A673 (cell line): ENCODE measurements around the gene ABCA7. TPM values are rescaled to one million over a fixed set of nuclear protein-coding genes. Genes with fewer than 3 reads are reported as not detected.

Source experiments
- BruUV-seq: library from RNA; stranded (reverse); fragments of 400-500 nt; replicated peaks from 2 replicates; lab custom pipeline; 2021; lab: Mats Ljungman, UMichigan
- CTCF ChIA-PET: fragments of 300-600 bp; sonication (Branson Sonifier 250); formaldehyde crosslinking; loops from one replicate; lab custom pipeline; 2022; ENCODE audit warnings: antibody characterized with exemption; lab: Charles Lee
- POLR2A ChIA-PET: fragments of 300-600 bp; sonication (Branson Sonifier 250); formaldehyde crosslinking; loops from one replicate; lab custom pipeline; 2022; ENCODE audit warnings: antibody characterized with exemption; ENCODE audit not compliant: low non-redundant PET; lab: Charles Lee
- DNase-seq: peaks from one replicate; pipeline ENCODE4 v3.0.0-alpha.2; 2015; ENCODE audit warnings: low spot score
- H3K27ac ChIP-seq: fragments of 200-600 bp; sonication (generic); 2 replicates; pipeline ENCODE4 v1.5.1; 2016; ENCODE audit warnings: mixed run types, low read depth, mild to moderate bottlenecking, mixed read lengths, antibody characterized with exemption, low read length; ENCODE audit not compliant: poor library complexity, severe bottlenecking
- H3K27me3 ChIP-seq: fragments of 200-600 bp; sonication (generic); replicated peaks from 2 replicates; pipeline ENCODE4 v1.6.1; 2017; ENCODE audit warnings: mixed run types, low read depth, mild to moderate bottlenecking, mixed read lengths, antibody characterized with exemption, low read length; ENCODE audit not compliant: insufficient read depth, poor library complexity
- H3K36me3 ChIP-seq: fragments of 200-600 bp; sonication (generic); 2 replicates; pipeline ENCODE4 v1.6.1; 2016; ENCODE audit warnings: mixed run types, mild to moderate bottlenecking, mixed read lengths, antibody characterized with exemption, low read length; ENCODE audit not compliant: insufficient read depth, poor library complexity, severe bottlenecking
- H3K4me1 ChIP-seq: fragments of 200-600 bp; sonication (generic); 2 replicates; pipeline ENCODE4 v1.6.1; 2017; ENCODE audit warnings: mixed run types, mild to moderate bottlenecking, mixed read lengths, antibody characterized with exemption, low read length; ENCODE audit not compliant: insufficient read depth, poor library complexity, severe bottlenecking
- H3K4me3 ChIP-seq: fragments of 200-600 bp; sonication (generic); 2 replicates; pipeline ENCODE4 v1.5.1; 2016; ENCODE audit warnings: low read depth, mixed run types, mild to moderate bottlenecking, mixed read lengths, low read length; ENCODE audit not compliant: poor library complexity, severe bottlenecking
- H3K9me3 ChIP-seq: fragments of 200-600 bp; sonication (generic); 2 replicates; pipeline ENCODE4 v1.6.1; 2016; ENCODE audit warnings: mixed run types, low read depth, mild to moderate bottlenecking, mixed read lengths, antibody characterized with exemption, low read length; ENCODE audit not compliant: poor library complexity, severe bottlenecking
- EZH2 ChIP-seq: fragments of 200-600 bp; sonication (generic); IDR thresholded peaks from 2 replicates; pipeline ENCODE4 v1.6.1; 2017; ENCODE audit warnings: borderline replicate concordance, low read depth, mild to moderate bottlenecking, mixed read lengths, antibody characterized with exemption, low read length; ENCODE audit not compliant: poor library complexity, severe bottlenecking
- intact Hi-C: fragments of 100-400 bp; cut with micrococcal nuclease; formaldehyde crosslinking; loops from one replicate; pipeline ENCODE4 v1.10.0; 2022; ENCODE audit not compliant: unreplicated experiment
- total RNA-seq: library from RNA; stranded (reverse); gene quantifications from 2 replicates; pipeline ENCODE4 v1.2.3, GENCODE V29; 2021
- TF ChIP-seq, protein P1 (sequence below): fragments of 300-800, 200-600 bp; sonication (generic); conservative IDR thresholded peaks from 2 replicates; pipeline ENCODE4 v1.5.1; 2017; ENCODE audit warnings: low read depth, mild to moderate bottlenecking, antibody characterized with exemption, low read length, moderate library complexity, mixed read lengths

Gene ABCA7
- total RNA-seq, 1 experiment from 2014 or later = 12.0 TPM

GRCh38 chr19:1011831-1012333, 28.0 kb upstream of the ABCA7 start:
- peaks cover 29% of the 10 kb centered on the region for H3K4me1 ChIP-seq
- no peak overlapping the region for H3K4me3 ChIP-seq
- DNase-seq = no peak
- CTCF ChIA-PET = no interaction called here
- POLR2A ChIA-PET = no interaction called here
- no TSS peak for BruUV-seq
- no peak for TF ChIP-seq EZH2
- TF ChIP-seq, protein P1, sequence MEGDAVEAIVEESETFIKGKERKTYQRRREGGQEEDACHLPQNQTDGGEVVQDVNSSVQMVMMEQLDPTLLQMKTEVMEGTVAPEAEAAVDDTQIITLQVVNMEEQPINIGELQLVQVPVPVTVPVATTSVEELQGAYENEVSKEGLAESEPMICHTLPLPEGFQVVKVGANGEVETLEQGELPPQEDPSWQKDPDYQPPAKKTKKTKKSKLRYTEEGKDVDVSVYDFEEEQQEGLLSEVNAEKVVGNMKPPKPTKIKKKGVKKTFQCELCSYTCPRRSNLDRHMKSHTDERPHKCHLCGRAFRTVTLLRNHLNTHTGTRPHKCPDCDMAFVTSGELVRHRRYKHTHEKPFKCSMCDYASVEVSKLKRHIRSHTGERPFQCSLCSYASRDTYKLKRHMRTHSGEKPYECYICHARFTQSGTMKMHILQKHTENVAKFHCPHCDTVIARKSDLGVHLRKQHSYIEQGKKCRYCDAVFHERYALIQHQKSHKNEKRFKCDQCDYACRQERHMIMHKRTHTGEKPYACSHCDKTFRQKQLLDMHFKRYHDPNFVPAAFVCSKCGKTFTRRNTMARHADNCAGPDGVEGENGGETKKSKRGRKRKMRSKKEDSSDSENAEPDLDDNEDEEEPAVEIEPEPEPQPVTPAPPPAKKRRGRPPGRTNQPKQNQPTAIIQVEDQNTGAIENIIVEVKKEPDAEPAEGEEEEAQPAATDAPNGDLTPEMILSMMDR = no peak
- no peaks in the 10 kb centered on the region for H3K27me3 ChIP-seq
- intact Hi-C loops = no loop called here
- H3K9me3 ChIP-seq = no peaks in the 10 kb centered on the region
- peaks cover 43% of the 10 kb centered on the region for H3K36me3 ChIP-seq
- no peak overlapping the region for H3K27ac ChIP-seq

DNA sequence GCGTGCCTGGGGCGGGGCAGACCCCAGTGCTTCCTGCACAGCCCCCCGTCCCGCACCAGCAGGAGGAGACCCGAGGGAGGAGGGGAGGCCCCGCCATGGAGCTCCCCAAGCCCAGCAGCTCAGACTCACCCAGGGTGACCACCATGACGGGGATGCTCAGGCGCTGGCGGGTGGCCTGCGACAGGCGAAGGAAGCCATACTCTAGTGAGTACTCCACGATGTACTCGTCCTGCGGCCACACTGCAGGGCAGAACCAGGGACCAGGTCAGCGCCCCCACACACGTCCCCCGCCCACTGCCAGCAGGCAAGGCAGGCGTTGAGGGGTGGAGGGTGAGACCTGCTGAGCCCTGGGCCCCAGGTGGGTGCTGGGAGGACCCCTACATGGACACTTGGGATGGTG, 27.6 kb upstream of the ABCA7 start:
- no peak for DNase-seq
- peaks cover 43% of the 10 kb centered on the region for H3K36me3 ChIP-seq
- H3K4me3 ChIP-seq = no peak overlapping the region
- BruUV-seq = no TSS peak
- peaks cover 30% of the 10 kb centered on the region for H3K4me1 ChIP-seq
- no peaks in the 10 kb centered on the region for H3K9me3 ChIP-seq
- intact Hi-C loops = no loop called here
- TF ChIP-seq, protein P1 = no peak
- TF ChIP-seq EZH2 = no peak
- no peaks in the 10 kb centered on the region for H3K27me3 ChIP-seq
- ChIA-PET CTCF (no interaction called here), POLR2A (no interaction called here)
- H3K27ac ChIP-seq = no peak overlapping the region

DNA sequence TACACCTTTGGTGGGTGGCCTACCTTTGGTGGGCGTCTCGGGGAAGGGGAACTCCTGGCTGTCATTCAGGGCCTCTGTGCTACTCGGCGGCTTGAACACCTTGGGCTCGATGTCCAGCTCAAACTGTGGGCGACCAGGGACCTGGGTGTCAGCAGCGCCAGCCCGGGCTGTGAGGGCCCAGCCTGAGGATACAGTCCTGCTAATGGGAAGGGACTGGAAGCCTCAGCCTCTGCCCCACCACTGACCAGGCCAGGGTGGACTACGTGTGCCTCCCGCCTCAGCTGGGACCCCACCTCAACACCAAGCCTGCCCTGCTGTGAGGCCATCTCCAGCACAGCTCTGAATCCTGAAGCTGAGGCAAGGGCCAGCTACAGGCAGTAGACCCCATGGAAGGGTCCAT, 26.7 kb upstream of the ABCA7 start:
- Histone ChIP-seq H3K27me3 (no peaks in the 10 kb centered on the region), H3K4me3 (no peak overlapping the region), H3K9me3 (no peaks in the 10 kb centered on the region), H3K36me3 (peaks cover 47% of the 10 kb centered on the region), H3K27ac (no peak overlapping the region), H3K4me1 (peaks cover 30% of the 10 kb centered on the region)
- intact Hi-C loops = no loop called here
- ChIA-PET POLR2A (interaction anchor here (0.6 kb wide), 1 partner anchor 13 kb away, joined by 14 read pairs; the partner anchor contains the start of gene CNN2), CTCF (no interaction called here)
- no peak for TF ChIP-seq EZH2
- TF ChIP-seq, protein P1 = no peak
- no peak for DNase-seq
- no TSS peak for BruUV-seq
